ENCODE data around the gene CDK5RAP2. TPM values are rescaled to one million over a fixed set of nuclear protein-coding genes. Genes with fewer than 3 reads are reported as not detected.
"Not testable (repeated sequence)": the region's sequence is repeated elsewhere in the genome, so short reads cannot be mapped to it uniquely, and the experiment has no call there.

CDK5RAP2 gene
- total RNA-seq, 1 experiment from 2014 or later: 50.0 TPM

DNA sequence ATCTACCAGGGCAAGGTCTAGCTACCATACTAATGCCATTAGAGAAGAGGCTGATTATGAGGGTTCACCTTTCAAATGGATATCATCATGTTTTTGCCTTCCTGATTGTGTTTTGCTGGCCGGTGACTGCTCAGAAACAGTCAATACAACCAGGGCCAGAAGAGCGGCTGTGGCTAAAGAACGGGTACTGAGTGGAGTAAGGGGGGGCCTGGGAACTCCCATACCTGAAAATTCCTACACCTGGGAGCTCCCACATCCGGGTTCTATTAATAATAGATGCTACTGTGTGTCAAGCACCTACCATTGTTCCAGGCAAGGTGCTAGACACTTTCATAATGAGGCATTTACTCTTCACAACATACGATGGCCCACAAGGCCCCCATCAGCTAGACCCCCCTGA lies 79.2 kb downstream of the CDK5RAP2 start:
- Mint-ChIP-seq H3K36me3 (ENCODE audit: insufficient read depth, unreplicated experiment) (peaks cover 21% of the 10 kb centered on the region), H3K4me1 (ENCODE audit: insufficient read depth, unreplicated experiment) (peaks cover 12% of the 10 kb centered on the region), H3K4me3 (ENCODE audit: unreplicated experiment) (no peak overlapping the region), H3K9me3 (ENCODE audit: unreplicated experiment) (peaks cover 8% of the 10 kb centered on the region), H3K27me3 (ENCODE audit: insufficient read depth, unreplicated experiment) (no peaks in the 10 kb centered on the region), H3K27ac (ENCODE audit: low read depth, unreplicated experiment) (no peak overlapping the region)
- TF ChIP-seq CTCF (IDR thresholded peaks at IDR 0.05; ENCODE audit: unreplicated experiment): no peak
- BruUV-seq (replicated peaks): no TSS peak
- ChIA-PET CTCF (interaction anchor here (0.6 kb wide), 1 partner anchor 621 kb away, joined by 3 read pairs; no protein-coding TSS in a partner anchor), POLR2A (interaction anchor here (1.5 kb wide), 1 partner anchor 20 kb away, joined by 4 read pairs; no protein-coding TSS in a partner anchor)
- intact Hi-C loops (cut with micrococcal nuclease): no loop called here
- no peak for DNase-seq (ENCODE audit: unreplicated experiment)

- POLR2A ChIA-PET; DNase-seq (ENCODE audit: unreplicated experiment); BruUV-seq (replicated peaks); H3K27ac Mint-ChIP-seq (ENCODE audit: low read depth, unreplicated experiment); H3K4me3 Mint-ChIP-seq (ENCODE audit: unreplicated experiment); H3K4me1 Mint-ChIP-seq (ENCODE audit: insufficient read depth, unreplicated experiment); H3K27me3 Mint-ChIP-seq (ENCODE audit: insufficient read depth, unreplicated experiment); H3K9me3 Mint-ChIP-seq (ENCODE audit: unreplicated experiment); intact Hi-C loops (cut with micrococcal nuclease): not testable (repeated sequence)
- peaks cover 15% of the 10 kb centered on the region for H3K36me3 Mint-ChIP-seq (ENCODE audit: insufficient read depth, unreplicated experiment)
- CTCF ChIA-PET: interaction anchor here (0.6 to 1.1 kb wide), 2 partner anchors 33 to 40 kb away, joined by 3 read pairs; no protein-coding TSS in a partner anchor
These were observed 82.1 kb downstream of the CDK5RAP2 start for GRCh38 chr9:120497865-120498264.

DNA sequence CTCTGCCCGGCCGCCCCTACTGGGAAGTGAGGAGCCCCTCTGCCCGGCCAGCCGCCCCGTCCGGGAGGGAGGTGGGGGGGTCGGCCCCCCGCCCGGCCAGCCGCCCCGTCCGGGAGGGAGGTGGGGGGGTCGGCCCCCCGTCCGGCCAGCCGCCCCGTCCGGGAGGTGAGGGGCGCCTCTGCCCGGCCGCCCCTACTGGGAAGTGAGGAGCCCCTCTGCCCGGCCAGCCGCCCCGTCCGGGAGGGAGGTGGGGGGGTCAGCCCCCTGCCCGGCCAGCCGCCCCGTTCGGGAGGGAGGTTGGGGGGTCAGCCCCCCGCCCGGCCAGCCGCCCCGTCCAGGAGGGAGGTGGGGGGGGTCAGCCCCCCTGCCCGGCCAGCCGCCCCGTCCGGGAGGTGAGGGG lies 83.5 kb downstream of the CDK5RAP2 start:
- intact Hi-C loops (cut with micrococcal nuclease); H3K27ac Mint-ChIP-seq (ENCODE audit: low read depth, unreplicated experiment); H3K9me3 Mint-ChIP-seq (ENCODE audit: unreplicated experiment); CTCF ChIA-PET; H3K27me3 Mint-ChIP-seq (ENCODE audit: insufficient read depth, unreplicated experiment); H3K4me1 Mint-ChIP-seq (ENCODE audit: insufficient read depth, unreplicated experiment); POLR2A ChIA-PET; H3K4me3 Mint-ChIP-seq (ENCODE audit: unreplicated experiment); H3K36me3 Mint-ChIP-seq (ENCODE audit: insufficient read depth, unreplicated experiment); DNase-seq (ENCODE audit: unreplicated experiment); BruUV-seq (replicated peaks): not testable (repeated sequence)

DNA sequence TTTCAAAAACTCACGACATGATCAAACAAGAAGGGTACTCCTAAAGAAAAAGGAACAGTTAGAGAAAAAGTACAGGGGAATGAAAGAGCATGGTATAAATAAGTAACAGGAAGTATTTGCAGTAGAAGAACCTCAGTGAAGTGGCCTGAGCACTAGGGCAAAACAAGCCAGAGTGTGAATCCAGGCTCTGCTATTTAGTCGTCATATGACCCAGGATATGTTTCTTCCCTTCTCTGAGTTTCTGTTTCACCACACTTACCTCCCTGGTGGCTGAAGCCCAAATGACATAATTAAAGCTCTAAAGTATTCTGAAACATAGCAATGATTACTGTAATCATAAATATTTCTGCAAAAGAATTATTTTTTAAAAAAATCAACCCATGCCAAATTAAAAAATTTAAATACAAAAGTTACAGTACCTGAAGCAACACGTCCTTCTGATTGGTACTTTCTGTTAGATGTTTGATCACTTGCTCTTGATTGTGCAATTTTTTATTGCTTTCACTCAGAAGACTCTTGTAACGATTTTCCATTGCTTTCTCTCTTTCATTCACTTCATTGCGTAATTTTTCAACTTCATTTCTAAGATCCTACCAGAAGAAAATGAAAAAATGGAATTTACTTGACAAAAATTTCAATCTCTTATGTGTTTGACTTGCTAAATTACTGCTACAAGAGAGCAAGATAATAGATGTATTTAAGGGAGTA lies 88.9 kb downstream of the CDK5RAP2 start:
- H3K36me3 Mint-ChIP-seq (ENCODE audit: insufficient read depth, unreplicated experiment): peaks cover 47% of the 10 kb centered on the region
- H3K27me3 Mint-ChIP-seq (ENCODE audit: insufficient read depth, unreplicated experiment): no peaks in the 10 kb centered on the region
- no peaks in the 10 kb centered on the region for H3K4me1 Mint-ChIP-seq (ENCODE audit: insufficient read depth, unreplicated experiment)
- no peak overlapping the region for H3K4me3 Mint-ChIP-seq (ENCODE audit: unreplicated experiment)
- intact Hi-C loops (cut with micrococcal nuclease): no loop called here
- DNase-seq (ENCODE audit: unreplicated experiment): no peak
- POLR2A ChIA-PET: interaction anchor here (1.0 kb wide), 1 partner anchor 42 kb away, joined by 4 read pairs; no protein-coding TSS in a partner anchor
- H3K9me3 Mint-ChIP-seq (ENCODE audit: unreplicated experiment): no peaks in the 10 kb centered on the region
- no peak for TF ChIP-seq CTCF (IDR thresholded peaks at IDR 0.05; ENCODE audit: unreplicated experiment)
- H3K27ac Mint-ChIP-seq (ENCODE audit: low read depth, unreplicated experiment): no peak overlapping the region
- CTCF ChIA-PET: no interaction called here
- BruUV-seq (replicated peaks): no TSS peak

DNA sequence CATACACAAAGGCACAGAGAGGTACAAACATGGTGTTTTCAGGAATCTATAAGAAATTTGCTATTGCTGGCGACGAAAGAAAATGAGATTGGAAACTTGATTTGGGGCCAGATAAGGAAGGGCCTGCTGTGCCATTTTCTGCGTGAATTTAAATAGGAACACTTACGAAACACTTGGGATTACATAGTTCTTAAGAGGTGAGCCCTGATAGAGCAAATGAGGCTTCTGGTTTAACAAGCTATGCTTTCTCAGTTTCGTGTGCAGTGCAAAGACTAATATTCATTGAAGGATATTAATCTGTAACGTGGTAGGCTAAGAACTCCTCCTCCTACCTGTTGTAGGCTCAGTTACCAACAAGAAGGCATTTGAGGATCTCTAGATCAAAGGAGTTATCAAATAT lies 93.1 kb downstream of the CDK5RAP2 start:
- no TSS peak for BruUV-seq (replicated peaks)
- DNase-seq (ENCODE audit: unreplicated experiment): no peak
- no peak overlapping the region for H3K4me3 Mint-ChIP-seq (ENCODE audit: unreplicated experiment)
- H3K27me3 Mint-ChIP-seq (ENCODE audit: insufficient read depth, unreplicated experiment): no peaks in the 10 kb centered on the region
- H3K4me1 Mint-ChIP-seq (ENCODE audit: insufficient read depth, unreplicated experiment): no peaks in the 10 kb centered on the region
- ChIA-PET POLR2A (no interaction called here), CTCF (no interaction called here)
- peak overlapping the region; percentile 4 for H3K27ac Mint-ChIP-seq (ENCODE audit: low read depth, unreplicated experiment)
- H3K36me3 Mint-ChIP-seq (ENCODE audit: insufficient read depth, unreplicated experiment): peaks cover 72% of the 10 kb centered on the region
- TF ChIP-seq CTCF (IDR thresholded peaks at IDR 0.05; ENCODE audit: unreplicated experiment): no peak
- no peaks in the 10 kb centered on the region for H3K9me3 Mint-ChIP-seq (ENCODE audit: unreplicated experiment)
- intact Hi-C loops (cut with micrococcal nuclease): no loop called here
